Measurements from ENCODE around the gene GGACT. TPM values are rescaled to one million over a fixed set of nuclear protein-coding genes. Genes with fewer than 3 reads are reported as not detected.

The GGACT gene
- total and polyA plus RNA-seq, 4 experiments from 2014 or later: 4.4 to 9.6 (median 7.2) TPM

GRCh38 chr13:100514788-100515409 is 73.7 kb downstream of the GGACT start:
- Mint-ChIP-seq H3K36me3 (no peaks in the 10 kb centered on the region), H3K27me3 (no peaks in the 10 kb centered on the region), H3K4me1 (peaks cover 9 to 21% (median 18%) of the 10 kb centered on the region in 4 donors), H3K4me3 (no peak overlapping the region), H3K9me3 (no peaks in the 10 kb centered on the region), H3K27ac (no peak overlapping the region)
- no peak overlapping the region for H3K27ac ChIP-seq (ENCODE audit: low read depth, low read length)
- no peaks in the 10 kb centered on the region for H3K9me3 ChIP-seq (ENCODE audit: control insufficient read depth in 1 of 2, low read length in 2 of 2)
- H3K27me3 ChIP-seq (ENCODE audit: insufficient read depth, low read length): no peaks in the 10 kb centered on the region
- CTCF ChIA-PET (ENCODE audit: partially characterized antibody): interaction anchor here (0.7 to 9.9 kb wide), 40 partner anchors 8 to 1075 kb away, joined by 3 to 158 read pairs (median 4); partner anchors contain the start of genes GGACT and PCCA
- no peaks in the 10 kb centered on the region for H3K36me3 ChIP-seq (ENCODE audit: insufficient read depth, low read length)
- POLR2A ChIA-PET (ENCODE audit: partially characterized antibody): interaction anchor here (1.3 to 3.0 kb wide), 3 partner anchors 856 to 859 kb away, joined by 5 to 10 read pairs (median 10); no protein-coding TSS in a partner anchor
- H3K4me1 ChIP-seq (ENCODE audit: insufficient read depth, low read length): peaks cover 20% of the 10 kb centered on the region
- H3K4me3 ChIP-seq (ENCODE audit: low read length in 2 of 2): no peak overlapping the region
- DNase-seq: peak; percentile 63 to 71 (median 67)
- intact Hi-C loops (cut with micrococcal nuclease): loop anchor here (1.0 to 10.0 kb wide), 7 partner anchors 280 to 1250 kb away; partner anchors contain the start of gene CLYBL

DNA sequence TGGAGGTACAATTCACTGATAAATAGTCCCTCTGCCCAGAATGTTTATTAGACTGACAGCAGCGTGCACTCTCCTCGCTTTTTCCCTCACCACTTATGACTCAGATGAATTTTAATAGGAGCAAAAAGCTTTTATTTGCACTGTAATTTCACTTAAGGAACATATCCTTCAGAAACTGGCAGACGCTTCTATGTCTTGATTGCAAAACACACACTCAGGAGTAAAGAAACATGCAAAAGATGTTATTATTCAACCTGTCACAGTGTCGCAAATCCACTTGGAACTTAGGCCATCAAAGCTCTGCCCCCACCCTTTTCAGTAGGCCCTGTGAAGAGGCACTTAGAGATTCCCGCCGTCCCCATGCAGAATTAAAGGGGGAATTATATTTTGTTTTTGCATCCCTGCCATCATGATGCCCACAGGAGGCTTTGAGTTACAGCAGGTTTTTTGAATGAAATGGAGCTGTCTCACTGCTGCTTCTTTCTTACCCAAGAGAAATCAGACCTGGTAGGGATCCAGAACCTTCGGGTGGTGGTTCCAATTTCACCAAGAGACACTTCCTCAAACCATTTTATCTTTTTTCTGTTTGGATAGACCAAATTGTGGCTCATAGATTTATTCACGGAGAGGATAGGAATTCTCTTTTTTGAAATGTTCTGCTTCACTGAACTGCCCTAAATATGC is 74.5 kb downstream of the GGACT start:
- Mint-ChIP-seq H3K27ac (peak overlapping the region in 1 of 7 donors; percentile 19), H3K4me1 (peaks cover 9 to 21% (median 18%) of the 10 kb centered on the region in 4 donors), H3K36me3 (no peaks in the 10 kb centered on the region), H3K27me3 (no peaks in the 10 kb centered on the region), H3K4me3 (no peak overlapping the region), H3K9me3 (no peaks in the 10 kb centered on the region)
- Histone ChIP-seq H3K9me3 (ENCODE audit: control insufficient read depth in 1 of 2, low read length in 2 of 2) (no peaks in the 10 kb centered on the region), H3K4me3 (ENCODE audit: low read length in 2 of 2) (no peak overlapping the region), H3K27me3 (ENCODE audit: insufficient read depth, low read length) (no peaks in the 10 kb centered on the region), H3K4me1 (ENCODE audit: insufficient read depth, low read length) (peaks cover 20% of the 10 kb centered on the region), H3K27ac (ENCODE audit: low read depth, low read length) (no peak overlapping the region), H3K36me3 (ENCODE audit: insufficient read depth, low read length) (no peaks in the 10 kb centered on the region)
- POLR2A ChIA-PET (ENCODE audit: partially characterized antibody): interaction anchor here (1.3 to 3.0 kb wide), 3 partner anchors 855 to 859 kb away, joined by 5 to 10 read pairs (median 10); no protein-coding TSS in a partner anchor
- DNase-seq: no peak
- intact Hi-C loops (cut with micrococcal nuclease): loop anchor here (1.0 to 10.0 kb wide), 7 partner anchors 279 to 1249 kb away; partner anchors contain the start of gene CLYBL
- CTCF ChIA-PET (ENCODE audit: partially characterized antibody): interaction anchor here (0.5 to 9.9 kb wide), 23 partner anchors 8 to 1071 kb away, joined by 3 to 158 read pairs (median 4); no protein-coding TSS in a partner anchor

- H3K27ac ChIP-seq (ENCODE audit: low read depth, low read length): no peak overlapping the region
- H3K27me3 ChIP-seq (ENCODE audit: insufficient read depth, low read length): no peaks in the 10 kb centered on the region
- H3K4me3 Mint-ChIP-seq: no peak overlapping the region
- CTCF ChIA-PET (ENCODE audit: partially characterized antibody): interaction anchor here (0.8 to 9.9 kb wide), 8 partner anchors 11 to 986 kb away, joined by 3 to 158 read pairs (median 8); no protein-coding TSS in a partner anchor
- no peaks in the 10 kb centered on the region for H3K27me3 Mint-ChIP-seq
- H3K36me3 Mint-ChIP-seq: no peaks in the 10 kb centered on the region
- no peaks in the 10 kb centered on the region for H3K36me3 ChIP-seq (ENCODE audit: insufficient read depth, low read length)
- intact Hi-C loops (cut with micrococcal nuclease): loop anchor here (5.0 to 10.0 kb wide), 2 partner anchors 906 to 1248 kb away; partner anchors contain the start of gene CLYBL
- no peaks in the 10 kb centered on the region for H3K9me3 ChIP-seq (ENCODE audit: control insufficient read depth in 1 of 2, low read length in 2 of 2)
- H3K4me1 ChIP-seq (ENCODE audit: insufficient read depth, low read length): peaks cover 14% of the 10 kb centered on the region
- peak overlapping the region in 1 of 7 donors; percentile 49 for H3K27ac Mint-ChIP-seq
- POLR2A ChIA-PET (ENCODE audit: partially characterized antibody): no interaction called here
- no peaks in the 10 kb centered on the region for H3K9me3 Mint-ChIP-seq
- H3K4me1 Mint-ChIP-seq: peaks cover 8 to 19% (median 15%) of the 10 kb centered on the region in 4 donors
- no peak for DNase-seq
- H3K4me3 ChIP-seq (ENCODE audit: low read length in 2 of 2): no peak overlapping the region
Observed at GRCh38 chr13:100513171-100513570, 75.4 kb downstream of the GGACT start.

DNA sequence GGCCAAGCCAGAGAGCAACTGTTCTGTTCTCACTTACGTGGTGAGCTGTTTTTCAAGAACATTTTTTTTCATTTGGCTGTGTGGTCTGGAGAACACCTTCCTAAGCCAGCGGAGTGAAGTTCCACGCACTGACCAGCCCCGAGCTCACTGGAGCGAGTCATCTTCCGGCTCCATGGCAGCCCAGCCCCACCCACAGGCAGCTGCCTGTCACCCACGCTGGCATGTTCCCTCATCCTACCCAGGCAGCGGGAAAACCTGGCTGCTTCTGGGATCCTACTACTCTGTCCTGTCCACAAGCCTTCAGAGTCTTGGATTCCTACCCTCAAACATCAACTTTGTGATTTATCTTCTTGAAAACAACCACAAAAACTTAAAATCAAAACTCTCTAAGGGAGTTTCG is 76.2 kb downstream of the GGACT start:
- CTCF ChIA-PET (ENCODE audit: partially characterized antibody): interaction anchor here (0.5 to 9.9 kb wide), 6 partner anchors 44 to 906 kb away, joined by 3 to 158 read pairs (median 4); partner anchors contain the start of gene CLYBL
- H3K27ac Mint-ChIP-seq: peak overlapping the region in 2 of 7 donors; percentile 15 to 77
- Histone ChIP-seq H3K36me3 (ENCODE audit: insufficient read depth, low read length) (no peaks in the 10 kb centered on the region), H3K9me3 (ENCODE audit: control insufficient read depth in 1 of 2, low read length in 2 of 2) (no peaks in the 10 kb centered on the region), H3K27me3 (ENCODE audit: insufficient read depth, low read length) (no peaks in the 10 kb centered on the region), H3K27ac (ENCODE audit: low read depth, low read length) (no peak overlapping the region), H3K4me1 (ENCODE audit: insufficient read depth, low read length) (peaks cover 8% of the 10 kb centered on the region), H3K4me3 (ENCODE audit: low read length in 2 of 2) (no peak overlapping the region)
- H3K4me3 Mint-ChIP-seq: no peak overlapping the region
- intact Hi-C loops (cut with micrococcal nuclease): loop anchor here (5.0 to 10.0 kb wide), 2 partner anchors 905 to 1248 kb away; partner anchors contain the start of gene CLYBL
- no peaks in the 10 kb centered on the region for H3K9me3 Mint-ChIP-seq
- no peak for DNase-seq
- no peaks in the 10 kb centered on the region for H3K27me3 Mint-ChIP-seq
- H3K4me1 Mint-ChIP-seq: peaks cover 2 to 19% (median 8%) of the 10 kb centered on the region in 4 donors
- POLR2A ChIA-PET (ENCODE audit: partially characterized antibody): no interaction called here
- no peaks in the 10 kb centered on the region for H3K36me3 Mint-ChIP-seq

DNA sequence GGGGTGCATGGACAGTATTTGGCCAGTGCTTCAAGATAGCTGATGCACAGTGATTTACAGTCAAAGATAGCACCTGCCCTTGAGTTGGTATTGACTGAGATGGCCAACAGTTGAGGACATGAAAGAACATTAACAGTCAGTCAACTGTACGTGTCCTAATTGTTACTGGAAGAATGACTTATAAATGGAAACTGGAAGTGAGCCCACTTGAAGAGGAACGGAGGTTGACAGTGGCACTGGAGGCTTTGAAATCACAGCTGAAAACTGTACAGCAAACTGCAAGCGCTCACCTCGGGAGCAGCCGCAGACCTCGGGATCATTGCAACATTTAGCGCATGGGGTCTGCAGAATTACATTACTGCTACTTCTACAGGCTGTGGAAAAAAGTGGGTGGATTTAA is 77.1 kb downstream of the GGACT start:
- no peak overlapping the region for H3K27ac Mint-ChIP-seq
- ChIA-PET CTCF (ENCODE audit: partially characterized antibody) (interaction anchor here (1.1 to 9.9 kb wide), 3 partner anchors 294 to 856 kb away, joined by 3 to 158 read pairs (median 6); no protein-coding TSS in a partner anchor), POLR2A (ENCODE audit: partially characterized antibody) (no interaction called here)
- H3K4me1 Mint-ChIP-seq: peaks cover 5 to 18% (median 14%) of the 10 kb centered on the region in 4 donors
- no peaks in the 10 kb centered on the region for H3K9me3 Mint-ChIP-seq
- H3K36me3 Mint-ChIP-seq: no peaks in the 10 kb centered on the region
- Histone ChIP-seq H3K4me3 (ENCODE audit: low read length in 2 of 2) (no peak overlapping the region), H3K27ac (ENCODE audit: low read depth, low read length) (no peak overlapping the region), H3K36me3 (ENCODE audit: insufficient read depth, low read length) (no peaks in the 10 kb centered on the region), H3K9me3 (ENCODE audit: control insufficient read depth in 1 of 2, low read length in 2 of 2) (no peaks in the 10 kb centered on the region), H3K27me3 (ENCODE audit: insufficient read depth, low read length) (no peaks in the 10 kb centered on the region), H3K4me1 (ENCODE audit: insufficient read depth, low read length) (peaks cover 10% of the 10 kb centered on the region)
- intact Hi-C loops (cut with micrococcal nuclease): loop anchor here (5.0 to 10.0 kb wide), 2 partner anchors 904 to 1247 kb away; partner anchors contain the start of gene CLYBL
- H3K4me3 Mint-ChIP-seq: no peak overlapping the region
- no peak for DNase-seq
- H3K27me3 Mint-ChIP-seq: no peaks in the 10 kb centered on the region

DNA sequence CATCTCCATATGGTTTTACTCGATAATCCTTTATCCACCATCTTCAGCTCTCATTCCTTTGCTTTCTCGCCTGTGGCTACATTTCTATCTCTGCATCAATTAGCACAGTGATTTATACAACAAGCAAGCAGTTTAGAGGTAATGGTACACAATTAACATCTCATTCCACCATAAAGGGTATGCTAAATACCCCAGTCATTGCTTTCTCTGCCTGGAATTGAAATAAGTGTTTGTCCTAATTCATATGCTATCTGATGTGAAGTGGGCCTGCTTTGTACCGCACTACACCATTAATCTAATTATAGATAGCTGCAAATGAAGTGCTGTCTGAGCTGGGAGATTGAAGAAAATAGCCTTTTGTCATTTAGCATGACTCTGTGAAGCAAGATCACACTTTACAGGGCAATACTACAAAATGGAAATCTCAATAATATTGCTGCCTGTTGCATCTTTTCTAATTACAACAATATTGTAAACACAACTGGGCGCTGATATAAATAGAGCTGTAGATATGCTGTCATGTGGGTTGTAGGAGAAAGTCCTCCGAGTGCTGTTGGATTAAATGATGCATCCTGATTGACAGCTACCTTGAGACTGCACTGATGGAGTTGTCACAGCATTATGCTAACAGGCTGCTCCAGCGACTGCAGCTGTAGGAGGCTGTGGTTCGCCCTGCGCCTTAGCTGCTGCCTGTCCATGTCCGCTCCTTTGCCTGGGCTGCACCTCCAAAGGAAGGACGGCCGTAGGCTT is 78.2 kb downstream of the GGACT start:
- H3K4me3 Mint-ChIP-seq: no peak overlapping the region
- Histone ChIP-seq H3K36me3 (ENCODE audit: insufficient read depth, low read length) (no peaks in the 10 kb centered on the region), H3K27me3 (ENCODE audit: insufficient read depth, low read length) (no peaks in the 10 kb centered on the region), H3K4me3 (ENCODE audit: low read length in 2 of 2) (no peak overlapping the region), H3K27ac (ENCODE audit: low read depth, low read length) (no peak overlapping the region), H3K9me3 (ENCODE audit: control insufficient read depth in 1 of 2, low read length in 2 of 2) (no peaks in the 10 kb centered on the region), H3K4me1 (ENCODE audit: insufficient read depth, low read length) (peaks cover 15% of the 10 kb centered on the region)
- no peaks in the 10 kb centered on the region for H3K27me3 Mint-ChIP-seq
- peaks cover 11 to 29% (median 24%) of the 10 kb centered on the region in 4 donors for H3K4me1 Mint-ChIP-seq
- no peak overlapping the region for H3K27ac Mint-ChIP-seq
- no peaks in the 10 kb centered on the region for H3K36me3 Mint-ChIP-seq
- intact Hi-C loops (cut with micrococcal nuclease): loop anchor here (5.0 to 10.0 kb wide), 2 partner anchors 903 to 1246 kb away; partner anchors contain the start of gene CLYBL
- H3K9me3 Mint-ChIP-seq: no peaks in the 10 kb centered on the region
- no peak for DNase-seq
- POLR2A ChIA-PET (ENCODE audit: partially characterized antibody): interaction anchor here (0.7 kb wide), 1 partner anchor 854 kb away, joined by 3 read pairs; no protein-coding TSS in a partner anchor
- CTCF ChIA-PET (ENCODE audit: partially characterized antibody): interaction anchor here (1.1 to 9.9 kb wide), 6 partner anchors 13 to 855 kb away, joined by 3 to 158 read pairs (median 3); no protein-coding TSS in a partner anchor

Measured in CD4-positive, alpha-beta memory T cell (primary cell).